GM12873 (cell line): ENCODE data around the gene SP100.

Experiments
- CTCF ChIP-seq: IDR thresholded peaks from 2 replicates; pipeline ENCODE4 v1.5.1; 2012; ENCODE audit warnings: low read depth, mild to moderate bottlenecking, moderate library complexity, low read length, control low read depth; ENCODE audit not compliant: insufficient read depth; ENCODE audit errors: missing control alignments

SP100 gene

GRCh38 chr2:230403746-230404145 lies 12.3 kb upstream of the SP100 start:
- TF ChIP-seq CTCF, result no peak

GRCh38 chr2:230405824-230406223 lies 10.2 kb upstream of the SP100 start:
- no peak for TF ChIP-seq CTCF

GRCh38 chr2:230408244-230408842 lies 7.7 kb upstream of the SP100 start:
- no peak for TF ChIP-seq CTCF

GRCh38 chr2:230410263-230410662 lies 5.7 kb upstream of the SP100 start:
- no peak for TF ChIP-seq CTCF

GRCh38 chr2:230410861-230411569 lies 5.0 kb upstream of the SP100 start:
- no peak for TF ChIP-seq CTCF

- no peak for TF ChIP-seq CTCF
Measured at GRCh38 chr2:230411570-230412370, 4.2 kb upstream of the SP100 start.

GRCh38 chr2:230412371-230412711 lies 3.7 kb upstream of the SP100 start:
- no peak for TF ChIP-seq CTCF
